NCI-H1092 (cell line): Measurements from ENCODE around the gene SNX19.

ENCODE experiments used
- DNase-seq: peaks from one replicate; lab custom pipeline; 2025; lab: John Stamatoyannopoulos, UW

The SNX19 gene

GRCh38 chr11:130905512-130905911 is 10.8 kb downstream of the SNX19 start:
- DNase-seq: no peak

DNA sequence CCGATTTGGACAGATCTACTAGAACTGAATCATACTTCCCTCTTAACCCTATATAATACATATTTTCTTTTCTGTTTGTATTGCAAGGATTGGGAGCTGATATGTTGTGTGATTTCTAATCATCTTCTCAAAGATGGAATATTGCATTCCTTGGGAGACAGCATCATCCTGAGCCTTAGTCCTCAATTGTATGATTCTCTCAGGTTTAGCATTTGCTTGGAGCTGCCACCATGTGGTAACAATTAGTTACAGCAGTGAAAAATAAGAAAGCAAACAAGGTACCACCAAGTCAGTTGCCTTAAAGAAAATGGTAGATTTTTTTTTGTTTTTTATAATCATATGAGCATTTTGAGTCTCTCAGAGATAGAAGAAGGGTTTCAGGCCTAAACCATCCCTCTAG is 11.9 kb downstream of the SNX19 start:
- no peak for DNase-seq

DNA sequence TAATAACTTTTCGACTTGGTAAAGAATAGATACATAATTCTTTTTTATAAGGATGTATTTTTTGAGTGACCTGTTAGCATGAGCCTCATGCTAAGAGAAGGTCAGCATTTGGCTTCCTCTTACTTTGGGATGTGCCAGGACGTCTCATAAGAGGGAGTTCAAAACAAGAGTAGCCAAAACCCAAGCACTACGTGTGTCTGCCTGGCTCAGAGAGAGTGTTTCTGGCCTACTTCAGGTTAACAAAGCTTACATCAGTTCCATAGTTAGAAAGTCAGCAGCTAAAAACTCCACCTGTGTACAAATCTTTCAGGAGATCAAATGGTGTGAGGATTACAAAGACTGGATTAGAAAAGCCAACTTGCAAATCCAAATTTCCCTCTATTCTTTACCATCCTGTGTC is 13.9 kb downstream of the SNX19 start:
- no peak for DNase-seq

- DNase-seq: no peak
These were observed 17.2 kb downstream of the SNX19 start for GRCh38 chr11:130899106-130899505.

- DNase-seq: no peak
These were observed 18.8 kb downstream of the SNX19 start for GRCh38 chr11:130897262-130898182.

GRCh38 chr11:130894322-130895025 is 21.8 kb downstream of the SNX19 start:
- DNase-seq: peak; percentile 67

DNA sequence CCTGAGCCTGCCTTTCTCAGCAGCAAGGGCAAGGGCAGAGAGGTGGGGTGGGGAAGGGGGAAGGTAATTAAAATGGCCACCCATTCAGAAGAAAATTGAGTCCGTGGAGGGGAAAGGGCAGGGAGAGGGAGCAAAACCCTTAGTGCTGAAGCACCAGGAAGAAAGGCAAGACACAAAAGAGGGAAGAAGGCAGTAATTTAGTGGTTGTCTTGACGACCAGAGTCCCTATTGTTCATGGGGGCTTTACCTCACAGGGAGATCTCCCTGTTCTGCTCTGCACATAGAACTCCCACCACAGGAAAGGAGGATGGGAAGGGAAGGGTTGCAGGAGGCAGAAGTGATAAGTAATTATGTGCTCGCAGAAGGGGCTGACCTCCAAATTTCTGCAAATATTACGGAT is 23.4 kb downstream of the SNX19 start:
- DNase-seq: no peak

DNA sequence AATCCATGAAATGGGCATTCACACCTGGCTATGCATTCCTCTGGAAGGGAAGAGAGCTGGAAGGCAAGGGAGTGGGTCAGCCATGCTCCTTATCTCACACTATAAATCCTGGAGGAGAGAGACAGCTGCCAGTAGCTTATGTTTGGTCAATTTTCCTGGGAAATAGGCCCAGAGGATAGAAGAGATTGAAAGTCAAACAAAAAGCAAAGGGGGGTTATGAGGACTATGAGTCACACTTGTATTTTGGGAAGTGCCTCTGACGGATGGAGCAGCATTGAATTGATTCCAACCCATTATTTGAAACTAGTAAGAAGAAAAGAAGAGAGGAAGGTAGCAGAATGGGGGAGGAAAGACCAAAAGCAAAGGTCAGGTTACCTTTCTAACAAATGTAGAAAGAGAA is 25.0 kb downstream of the SNX19 start:
- no peak for DNase-seq

DNA sequence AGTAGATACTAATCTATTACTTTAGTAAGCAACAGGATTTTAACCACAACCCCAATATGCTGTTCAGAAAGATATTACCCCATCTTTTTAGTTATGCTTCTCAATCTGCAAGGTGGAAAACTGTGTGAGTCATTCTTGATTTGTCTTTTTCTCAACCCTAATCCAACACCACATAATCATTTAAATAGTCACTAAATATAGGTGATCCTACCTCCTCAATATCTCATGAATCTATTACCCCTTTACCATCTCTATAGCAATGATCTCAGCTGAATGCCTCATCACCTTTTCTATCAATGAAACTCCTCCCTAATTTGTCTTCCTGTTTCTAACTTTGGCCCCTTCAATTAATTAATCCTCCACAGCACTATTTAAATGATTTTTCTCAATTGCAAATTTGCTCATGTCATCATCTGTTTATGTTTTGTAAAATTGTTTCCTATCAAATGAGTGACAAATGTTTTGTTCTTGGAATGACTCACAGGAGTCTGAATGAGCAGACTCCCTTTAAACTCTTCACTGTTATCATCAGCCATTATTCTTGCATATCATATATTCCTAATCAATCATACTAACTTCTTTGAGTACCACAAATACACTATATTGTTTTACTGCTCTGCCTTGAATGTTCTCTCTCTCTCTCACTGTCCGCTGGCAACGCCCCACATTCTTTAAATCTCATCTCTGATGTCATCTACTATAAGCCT is 26.1 kb downstream of the SNX19 start:
- DNase-seq: no peak

DNA sequence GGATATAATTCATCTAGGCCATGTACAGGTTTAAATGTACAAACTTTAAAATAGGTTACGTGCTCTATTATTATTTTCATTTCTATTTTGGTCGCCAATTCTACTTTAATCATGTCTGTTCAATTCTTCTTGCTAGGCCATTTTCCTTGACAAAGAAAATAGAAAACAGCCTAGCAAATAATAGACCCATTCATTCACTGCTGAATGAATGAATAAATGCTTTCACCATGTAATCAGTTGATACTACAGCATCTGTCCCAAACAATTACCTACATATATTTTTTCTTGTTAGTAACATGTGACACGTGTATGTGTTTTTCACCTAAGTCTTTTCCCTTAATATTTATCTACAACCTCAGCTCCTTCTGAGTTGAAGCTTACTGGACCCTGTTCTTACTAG is 27.5 kb downstream of the SNX19 start:
- no peak for DNase-seq

DNA sequence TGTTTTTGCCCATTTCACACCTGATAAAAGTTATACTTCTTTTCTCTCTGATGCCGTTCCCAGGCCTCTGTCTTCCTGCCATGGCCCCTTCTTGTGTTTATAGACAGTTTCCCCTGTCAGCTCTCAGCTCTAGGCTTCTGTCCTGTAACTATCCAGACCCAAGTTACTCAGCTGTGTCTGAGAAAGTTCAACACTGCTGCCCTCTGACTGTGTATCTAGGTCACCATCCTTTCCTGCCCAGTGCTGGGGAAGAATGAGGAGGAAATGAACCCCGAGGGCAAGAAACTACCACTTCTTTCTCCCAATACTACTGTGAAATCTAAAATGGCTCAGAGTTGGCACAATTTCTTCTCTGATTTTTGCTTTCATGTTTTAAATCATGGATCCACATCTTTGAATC is 29.6 kb downstream of the SNX19 start:
- DNase-seq: no peak

DNA sequence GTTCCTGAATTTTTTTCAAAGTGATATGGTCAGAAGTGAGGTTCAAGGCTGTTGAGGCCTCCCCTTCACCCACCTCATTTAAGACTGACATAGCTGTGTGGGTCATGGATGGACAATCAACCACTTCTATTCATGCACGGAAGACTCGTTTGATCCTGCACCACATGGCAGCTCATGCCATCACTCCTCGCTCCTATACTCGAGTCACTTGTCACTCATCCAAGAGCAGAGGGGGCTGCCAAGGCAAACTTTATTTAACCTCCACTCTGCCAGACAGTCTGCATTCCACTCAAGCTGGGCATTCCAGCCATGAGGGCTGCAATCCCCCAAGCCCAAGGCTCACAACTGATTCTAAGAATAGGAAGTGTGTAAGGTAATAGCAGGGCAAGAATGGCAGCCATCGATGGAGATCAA is 34.1 kb downstream of the SNX19 start:
- no peak for DNase-seq

GRCh38 chr11:130881475-130882137 is 34.7 kb downstream of the SNX19 start:
- no peak for DNase-seq

- DNase-seq: no peak
These were observed 36.4 kb downstream of the SNX19 start for GRCh38 chr11:130879836-130880235.

DNA sequence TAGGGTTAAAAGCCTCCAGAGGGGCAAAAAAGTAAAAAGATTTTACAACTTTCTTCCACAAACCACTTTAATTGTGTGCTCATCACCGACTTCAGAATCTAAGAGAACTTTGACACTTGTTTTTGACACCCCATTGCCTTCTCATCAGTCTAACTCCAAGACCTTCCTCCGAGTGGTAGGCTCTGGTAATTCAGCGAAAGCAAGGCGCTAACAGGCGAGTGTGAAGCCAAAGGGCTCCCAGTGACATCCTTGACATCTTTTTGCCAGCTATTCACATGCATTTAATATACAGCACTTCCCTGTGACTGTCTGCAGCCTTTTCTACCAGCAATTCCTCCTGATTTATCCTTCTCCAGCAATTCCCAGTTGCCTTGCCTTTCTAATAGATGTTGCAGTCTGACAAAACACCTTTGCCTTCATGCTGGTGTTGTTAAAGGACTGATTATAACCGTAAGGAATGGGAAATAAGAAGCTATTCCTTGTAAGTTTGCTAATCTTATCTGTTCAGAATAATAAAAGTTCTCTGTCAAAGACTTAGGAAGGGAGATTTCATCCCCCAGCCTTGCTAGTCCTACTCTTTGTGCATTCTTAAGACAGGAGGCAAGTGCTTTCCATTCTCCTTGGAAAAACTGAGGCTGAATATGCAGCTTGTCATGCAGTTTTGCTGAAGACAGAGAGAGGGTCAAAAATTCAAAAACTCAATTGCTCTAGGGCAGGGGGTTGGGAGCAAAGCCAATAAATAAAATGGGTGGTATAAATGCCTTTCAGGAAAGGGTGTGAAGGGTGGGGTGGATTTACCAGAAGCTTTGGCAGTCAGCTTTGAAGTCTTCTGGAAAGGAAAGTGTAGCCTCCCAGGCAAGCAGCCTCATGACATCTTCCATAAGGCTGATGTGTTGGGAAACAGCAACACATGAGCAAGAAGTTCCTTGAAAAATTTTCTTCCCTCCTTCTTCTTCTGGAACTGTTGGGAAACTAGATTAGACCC is 39.1 kb downstream of the SNX19 start:
- DNase-seq: no peak

- no peak for DNase-seq
These were observed 40.2 kb downstream of the SNX19 start for GRCh38 chr11:130876100-130876499.

DNA sequence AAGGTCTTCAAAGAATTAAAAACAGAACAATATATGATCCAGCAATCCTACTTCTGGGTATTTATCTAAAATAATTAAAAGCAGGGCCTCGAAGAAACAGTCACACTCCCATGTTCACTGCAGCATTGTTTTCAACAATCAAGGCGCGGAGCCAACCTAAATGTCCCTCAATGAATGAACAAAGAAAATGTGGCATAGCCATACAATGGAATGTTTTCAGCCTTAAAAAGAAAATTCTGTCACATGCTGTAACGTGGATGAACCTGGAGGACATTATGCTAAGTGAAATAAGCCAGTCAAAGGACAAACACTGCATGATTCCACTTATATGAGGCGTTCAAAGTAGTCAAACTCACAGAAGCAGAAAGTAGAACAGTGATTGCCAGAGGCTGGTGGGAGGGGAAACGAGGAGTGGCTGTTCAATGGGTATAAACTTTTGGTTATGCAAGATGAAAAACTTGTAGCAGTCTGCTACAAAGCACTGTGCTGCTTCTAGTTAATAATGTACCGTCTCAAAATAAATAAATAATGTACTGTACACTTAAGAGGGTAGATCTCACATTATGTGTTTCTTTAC is 41.2 kb downstream of the SNX19 start:
- DNase-seq: no peak

DNA sequence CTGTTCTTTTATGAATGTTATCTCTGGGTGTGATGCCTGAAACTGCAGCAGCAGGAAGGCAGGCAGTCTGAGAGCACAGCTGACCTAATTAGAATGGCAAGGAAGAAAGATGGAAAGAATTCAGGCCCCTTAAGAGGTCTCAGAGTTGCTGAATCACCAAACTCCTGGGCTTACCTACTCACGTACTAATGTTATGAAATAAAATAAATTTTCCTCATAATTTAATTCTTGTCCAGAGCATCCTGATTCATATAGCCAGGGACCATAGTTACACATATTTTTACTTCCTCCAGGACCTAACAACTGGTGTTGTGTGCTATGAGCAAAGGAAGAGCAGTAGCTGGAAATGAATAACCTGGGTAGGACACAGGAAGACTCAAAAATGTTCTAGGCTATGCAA is 41.9 kb downstream of the SNX19 start:
- DNase-seq: no peak

- no peak for DNase-seq
These were observed 42.5 kb downstream of the SNX19 start for GRCh38 chr11:130873761-130874160.

- no peak for DNase-seq
These were observed 43.3 kb downstream of the SNX19 start for GRCh38 chr11:130872981-130873380.

DNA sequence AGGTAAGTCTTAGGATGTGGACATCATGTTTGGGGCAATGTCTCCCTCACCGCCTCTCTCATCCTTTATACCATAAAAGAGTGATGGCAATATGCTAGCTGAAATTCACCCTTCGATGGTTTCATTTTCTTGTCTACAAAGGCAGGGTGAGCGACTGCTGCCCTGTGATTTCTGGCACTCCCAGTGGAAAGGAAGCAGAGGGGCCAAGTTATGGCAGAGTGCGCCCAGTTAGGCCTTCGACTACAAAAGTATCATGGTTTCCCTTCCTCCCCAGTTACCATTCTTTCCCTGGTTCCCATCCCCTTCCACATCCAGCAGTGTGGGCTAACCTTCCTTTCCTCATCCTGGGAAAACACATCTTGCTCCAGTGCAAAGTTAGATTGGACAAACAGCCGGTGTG is 43.8 kb downstream of the SNX19 start:
- DNase-seq: no peak
